ENCODE data around the gene SMYD3. TPM values are rescaled to one million over a fixed set of nuclear protein-coding genes. Genes with fewer than 3 reads are reported as not detected.
A peak's percentile ranks its signal among the peaks of the same experiment; 100 is the strongest.

The SMYD3 gene
- total and polyA plus RNA-seq, 2 of the 4 experiments (the other 2 are of a cell fraction), result 26.5 to 37.6 TPM

DNA sequence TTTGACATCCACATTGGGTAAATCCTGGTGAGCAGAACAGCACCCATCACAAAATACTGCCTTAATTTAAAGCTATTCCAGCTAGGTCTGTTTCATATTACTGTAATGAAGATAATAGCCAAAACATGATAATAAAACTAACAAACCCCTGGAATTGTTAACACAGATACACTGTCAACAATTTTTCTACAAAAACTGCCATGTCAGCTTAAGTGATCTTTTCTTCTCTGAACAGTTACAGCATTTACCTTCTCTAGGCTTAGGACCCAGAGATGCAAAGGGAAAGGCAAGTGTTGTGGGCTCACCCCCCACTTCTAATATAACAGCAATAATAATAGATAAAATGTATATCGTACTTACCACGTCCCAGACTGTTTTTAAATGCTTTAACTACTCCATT lies 92.1 kb downstream of the SMYD3 start:
- H3K79me1 ChIP-seq (ENCODE audit: low read depth in 1 of 2, low read length in 2 of 2), result peaks cover 3 to 4% of the 10 kb centered on the region in 2 experiments; a peak in 3 of 4 replicates
- no peak overlapping the region for H3K18ac ChIP-seq (ENCODE audit: low read depth, low read length)
- ChIA-PET CTCF (no interaction called here), POLR2A (ENCODE audit: unreplicated experiment) (no interaction called here)
- no peak overlapping the region for H2AK9ac ChIP-seq (replicated peaks; ENCODE audit: low read depth, low read length, poor library complexity)
- TF ChIP-seq RFX5 (IDR thresholded peaks at IDR 0.05; ENCODE audit: low read depth, low read length), result no peak
- TF ChIP-seq MAFK (IDR thresholded peaks at IDR 0.05; ENCODE audit: low read depth, low read length), result peak; percentile 94
- TF ChIP-seq, protein P1, sequence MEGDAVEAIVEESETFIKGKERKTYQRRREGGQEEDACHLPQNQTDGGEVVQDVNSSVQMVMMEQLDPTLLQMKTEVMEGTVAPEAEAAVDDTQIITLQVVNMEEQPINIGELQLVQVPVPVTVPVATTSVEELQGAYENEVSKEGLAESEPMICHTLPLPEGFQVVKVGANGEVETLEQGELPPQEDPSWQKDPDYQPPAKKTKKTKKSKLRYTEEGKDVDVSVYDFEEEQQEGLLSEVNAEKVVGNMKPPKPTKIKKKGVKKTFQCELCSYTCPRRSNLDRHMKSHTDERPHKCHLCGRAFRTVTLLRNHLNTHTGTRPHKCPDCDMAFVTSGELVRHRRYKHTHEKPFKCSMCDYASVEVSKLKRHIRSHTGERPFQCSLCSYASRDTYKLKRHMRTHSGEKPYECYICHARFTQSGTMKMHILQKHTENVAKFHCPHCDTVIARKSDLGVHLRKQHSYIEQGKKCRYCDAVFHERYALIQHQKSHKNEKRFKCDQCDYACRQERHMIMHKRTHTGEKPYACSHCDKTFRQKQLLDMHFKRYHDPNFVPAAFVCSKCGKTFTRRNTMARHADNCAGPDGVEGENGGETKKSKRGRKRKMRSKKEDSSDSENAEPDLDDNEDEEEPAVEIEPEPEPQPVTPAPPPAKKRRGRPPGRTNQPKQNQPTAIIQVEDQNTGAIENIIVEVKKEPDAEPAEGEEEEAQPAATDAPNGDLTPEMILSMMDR (conservative IDR thresholded peaks at IDR 0.05; ENCODE audit: low read depth, low read length), result no peak
- no peaks in the 10 kb centered on the region for H3K27me3 ChIP-seq (ENCODE audit: control insufficient read depth, insufficient read depth, low read length)
- no peaks in the 10 kb centered on the region; the same call in 1 of the 2 replicates for H3K4me1 ChIP-seq (ENCODE audit: control insufficient read depth, insufficient read depth, low read length)
- no peak overlapping the region for H4K8ac ChIP-seq (ENCODE audit: low read depth in 2 of 2, low read length in 2 of 2)
- H4K91ac ChIP-seq (ENCODE audit: insufficient read depth, low read depth, low read length), result no peak overlapping the region
- no peaks in the 10 kb centered on the region for H3K9me1 ChIP-seq (ENCODE audit: insufficient read depth, low read length)
- H3K36me3 ChIP-seq (ENCODE audit: control insufficient read depth, insufficient read depth, low read length), result no peaks in the 10 kb centered on the region
- no CpG with 5 or more reads among the region's 2 CpGs for WGBS, 2 experiments (ENCODE audit: extremely low coverage in 2 of 2, insufficient read length in 1 of 2)
- H4K5ac ChIP-seq (ENCODE audit: low read depth, low read length), result no peak overlapping the region
- H3K23ac ChIP-seq (ENCODE audit: low read depth, low read length), result no peak overlapping the region
- H2AFZ ChIP-seq (replicated peaks; ENCODE audit: low read length, poor library complexity), result no peak overlapping the region
- H2BK5ac ChIP-seq (ENCODE audit: low read depth, low read length, poor library complexity, severe bottlenecking), result no peak overlapping the region
- in situ Hi-C loops (cut with MboI; ENCODE audit: low sequenced_read_pairs) (no loop called here), dilution Hi-C loops (cut with HindIII; ENCODE audit: low sequenced_read_pairs, unreplicated experiment) (no loop called here), intact Hi-C loops (cut with micrococcal nuclease) (no loop called here)
- H2BK20ac ChIP-seq (ENCODE audit: low read depth, low read length), result no peak overlapping the region
- no peak overlapping the region for H2BK120ac ChIP-seq (ENCODE audit: low read depth, low read length)
- ATAC-seq (ENCODE audit: low read depth) (no peak), DNase-seq (no peak)
- H2AK5ac ChIP-seq (ENCODE audit: low read depth, low read length), result no peak overlapping the region
- no peak overlapping the region for H3K27ac ChIP-seq (ENCODE audit: insufficient read depth, low read length)
- H4K20me1 ChIP-seq (ENCODE audit: insufficient read depth, low read length), result no peaks in the 10 kb centered on the region
- no peak overlapping the region for H3K56ac ChIP-seq (ENCODE audit: extremely low read depth, insufficient read depth, low read length)
- no peak overlapping the region for H3K4me3 ChIP-seq (ENCODE audit: insufficient read depth, low read depth, low read length)
- BruUV-seq (replicated peaks), result no TSS peak
- H2BK15ac ChIP-seq (ENCODE audit: low read depth, low read length), result no peak overlapping the region
- no peak overlapping the region for H3K9ac ChIP-seq (ENCODE audit: low read depth, low read length)
- peaks cover 4% of the 10 kb centered on the region; the same call in 1 of the 2 replicates for H3K9me3 ChIP-seq (ENCODE audit: control insufficient read depth, insufficient read depth, low read length)
- H3K4me2 ChIP-seq (ENCODE audit: low read depth, low read length), result no peak overlapping the region
- H3K4ac ChIP-seq (ENCODE audit: low read depth, low read length), result no peak overlapping the region
- H3K14ac ChIP-seq (replicated peaks; ENCODE audit: low read depth, low read length), result no peak overlapping the region
